ENCODE measurements around the gene SEMA3D. TPM values are rescaled to one million over a fixed set of nuclear protein-coding genes. Genes with fewer than 3 reads are reported as not detected.

Gene SEMA3D
- total and polyA plus RNA-seq, 2 of the 4 experiments (the other 2 are of a cell fraction) = 2.9 to 13.6 TPM

DNA sequence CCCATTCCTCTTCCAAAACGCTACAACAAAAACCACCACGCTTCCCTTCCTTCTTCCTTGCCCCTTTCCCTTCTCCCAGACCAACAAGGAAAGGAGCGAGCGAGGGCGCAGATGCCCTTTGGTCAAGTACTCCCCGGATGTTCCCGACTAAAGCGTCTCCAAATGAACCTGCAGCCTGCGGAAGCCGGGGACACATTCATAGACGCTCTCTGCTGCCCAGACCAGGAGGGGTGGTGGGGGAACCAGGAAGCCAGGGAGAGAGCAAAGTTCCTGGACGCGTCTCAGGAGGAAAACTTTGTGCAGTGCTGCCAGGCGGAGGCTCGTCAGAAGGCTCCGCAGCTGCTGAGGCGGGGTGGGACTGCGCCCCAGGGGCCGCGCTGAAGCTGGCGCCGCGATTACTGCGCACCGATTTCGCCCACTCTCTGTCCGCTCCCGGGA lies 754 bp downstream of the SEMA3D start:
- H3K9ac ChIP-seq (ENCODE audit: low read depth, low read length) = peak overlapping the region; percentile 34; the same call in 1 of the 2 replicates
- CTCF ChIA-PET = interaction anchor here (0.6 to 2.4 kb wide), 14 partner anchors 15 to 576 kb away, joined by 3 to 21 read pairs (median 4); no protein-coding TSS in a partner anchor
- dilution Hi-C loops (cut with HindIII; ENCODE audit: low sequenced_read_pairs, unreplicated experiment) = no loop called here

More for the DNA sequence above, 754 bp downstream of the SEMA3D start:
- Histone ChIP-seq H4K8ac (ENCODE audit: low read depth in 2 of 2, low read length in 2 of 2) (no peak overlapping the region; a peak in 1 of 4 replicates), H2BK15ac (ENCODE audit: low read depth, low read length) (peak overlapping the region; percentile 1; the same call in 1 of the 3 replicates), H3K9me3 (ENCODE audit: control insufficient read depth, insufficient read depth, low read length) (no peaks in the 10 kb centered on the region), H4K20me1 (ENCODE audit: insufficient read depth, low read length) (no peaks in the 10 kb centered on the region), H3K9me1 (ENCODE audit: insufficient read depth, low read length) (peaks cover 5% of the 10 kb centered on the region; the same call in 1 of the 2 replicates), H3K56ac (ENCODE audit: extremely low read depth, insufficient read depth, low read length) (peak overlapping the region; percentile 48; the same call in 1 of the 2 replicates), H3K79me1 (ENCODE audit: low read depth in 1 of 2, low read length in 2 of 2) (no peaks in the 10 kb centered on the region), H3K4me1 (ENCODE audit: control insufficient read depth, insufficient read depth, low read length) (peaks cover 1% of the 10 kb centered on the region; the same call in 1 of the 2 replicates), H3K27me3 (ENCODE audit: control insufficient read depth, insufficient read depth, low read length) (peaks cover 4% of the 10 kb centered on the region), H2AK9ac (replicated peaks; ENCODE audit: low read depth, low read length, poor library complexity) (peak overlapping the region; percentile 33), H2AFZ (replicated peaks; ENCODE audit: low read length, poor library complexity) (peak overlapping the region; percentile 90), H2BK5ac (ENCODE audit: low read depth, low read length, poor library complexity, severe bottlenecking) (no peak overlapping the region), H4K91ac (ENCODE audit: insufficient read depth, low read depth, low read length) (peak overlapping the region; percentile 1; the same call in 1 of the 2 replicates), H3K4me2 (ENCODE audit: low read depth, low read length) (peak overlapping the region; percentile 85), H3K36me3 (ENCODE audit: control insufficient read depth, insufficient read depth, low read length) (no peaks in the 10 kb centered on the region), H4K5ac (ENCODE audit: low read depth, low read length) (no peak overlapping the region), H3K27ac (ENCODE audit: insufficient read depth, low read length) (0 out of 2 replicates have a peak overlapping the region, but pooled peaks have one; percentile 3), H3K23ac (ENCODE audit: low read depth, low read length) (peak overlapping the region; percentile 8), H3K18ac (ENCODE audit: low read depth, low read length) (no peak overlapping the region; the same call in 1 of the 2 replicates), H3K14ac (replicated peaks; ENCODE audit: low read depth, low read length) (peak overlapping the region; percentile 31; the same call in 1 of the 2 replicates), H2BK120ac (ENCODE audit: low read depth, low read length) (peak overlapping the region; percentile 39), H2AK5ac (ENCODE audit: low read depth, low read length) (no peak overlapping the region), H3K4me3 (ENCODE audit: insufficient read depth, low read depth, low read length) (peak overlapping the region; percentile 63), H3K4ac (ENCODE audit: low read depth, low read length) (peak overlapping the region; percentile 50), H2BK20ac (ENCODE audit: low read depth, low read length) (peak overlapping the region; percentile 36; the same call in 1 of the 2 replicates)
- WGBS, 2 experiments (ENCODE audit: extremely low coverage in 2 of 2, insufficient read length in 1 of 2) = 0% methylated on average over 16 of the region's 28 CpGs; no CpG with 5 or more reads in 1 of the 2 experiments
- BruUV-seq (replicated peaks) = no TSS peak
- TF ChIP-seq BHLHE40 (IDR thresholded peaks at IDR 0.05; ENCODE audit: low read depth, low read length) (no peak), POLR2A (IDR thresholded peaks at IDR 0.05; ENCODE audit: low read depth, low read length) (no peak), RAD21 (IDR thresholded peaks at IDR 0.05; ENCODE audit: low read length) (no peak), MXI1 (IDR thresholded peaks at IDR 0.05; ENCODE audit: borderline replicate concordance, low read depth, low read length) (no peak)
- intact Hi-C loops (cut with micrococcal nuclease) (loop anchor here (1.0 to 5.0 kb wide), 5 partner anchors 278 to 666 kb away; no protein-coding TSS in a partner anchor), in situ Hi-C loops (cut with MboI; ENCODE audit: low sequenced_read_pairs) (loop anchor here (5.0 to 10.0 kb wide), 5 partner anchors 134 to 1251 kb away; no protein-coding TSS in a partner anchor)
- peak; percentile 49 for DNase-seq
- POLR2A ChIA-PET (ENCODE audit: unreplicated experiment) = no interaction called here
- peak; percentile 51 for ATAC-seq (ENCODE audit: low read depth)
